Epithelial cell of proximal tubule (primary cell): ENCODE measurements around the gene MMP20. TPM values are rescaled to one million over a fixed set of nuclear protein-coding genes. Genes with fewer than 3 reads are reported as not detected.
A peak's percentile ranks its signal among the peaks of the same experiment; 100 is the strongest.

Experiments used
- DNase-seq: peaks from one replicate; pipeline ENCODE4 v3.0.0-alpha.2; 2011; ENCODE audit warnings: low read depth
- H3K4me3 ChIP-seq: 2 replicates; pipeline ENCODE4 v1.5.1; 2011; ENCODE audit warnings: low read depth, mild to moderate bottlenecking, low read length
- total RNA-seq: library from RNA; depleted of rRNA; stranded (reverse); fragments of >200 nt; gene quantifications from 2 replicates; pipeline ENCODE4 v1.2.3, GENCODE V29; 2015
- TF ChIP-seq, protein P1 (sequence below): conservative IDR thresholded peaks from 2 replicates; pipeline ENCODE4 v1.5.1; 2012; ENCODE audit warnings: low read depth, mild to moderate bottlenecking, low read length

MMP20 gene, protein sequence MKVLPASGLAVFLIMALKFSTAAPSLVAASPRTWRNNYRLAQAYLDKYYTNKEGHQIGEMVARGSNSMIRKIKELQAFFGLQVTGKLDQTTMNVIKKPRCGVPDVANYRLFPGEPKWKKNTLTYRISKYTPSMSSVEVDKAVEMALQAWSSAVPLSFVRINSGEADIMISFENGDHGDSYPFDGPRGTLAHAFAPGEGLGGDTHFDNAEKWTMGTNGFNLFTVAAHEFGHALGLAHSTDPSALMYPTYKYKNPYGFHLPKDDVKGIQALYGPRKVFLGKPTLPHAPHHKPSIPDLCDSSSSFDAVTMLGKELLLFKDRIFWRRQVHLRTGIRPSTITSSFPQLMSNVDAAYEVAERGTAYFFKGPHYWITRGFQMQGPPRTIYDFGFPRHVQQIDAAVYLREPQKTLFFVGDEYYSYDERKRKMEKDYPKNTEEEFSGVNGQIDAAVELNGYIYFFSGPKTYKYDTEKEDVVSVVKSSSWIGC
- not detected in 2 replicates for total RNA-seq

DNA sequence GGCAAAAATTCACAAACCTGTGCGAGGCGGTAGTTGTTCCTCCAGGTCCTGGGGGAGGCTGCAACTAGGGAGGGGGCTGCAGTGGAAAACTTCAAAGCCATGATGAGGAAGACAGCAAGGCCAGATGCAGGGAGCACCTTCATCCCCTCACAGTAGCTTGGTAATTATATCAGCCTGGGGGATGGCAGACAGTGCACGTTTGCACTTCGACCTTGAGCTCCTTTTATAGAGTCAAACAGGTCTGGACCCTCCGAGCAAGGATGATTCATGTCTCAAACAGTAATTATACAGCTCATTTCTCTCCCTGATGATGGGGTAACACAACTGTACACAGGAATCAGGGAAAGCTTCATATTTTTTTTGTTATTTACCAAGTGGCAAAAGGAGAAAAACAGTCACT is at the start of gene MMP20:
TSS of gene MMP20 (minus strand) at position 156 of the 400 bp plus-strand sequence. CDS start at position 143, 13 bp downstream.
- DNase-seq = no peak
- TF ChIP-seq, protein P1, sequence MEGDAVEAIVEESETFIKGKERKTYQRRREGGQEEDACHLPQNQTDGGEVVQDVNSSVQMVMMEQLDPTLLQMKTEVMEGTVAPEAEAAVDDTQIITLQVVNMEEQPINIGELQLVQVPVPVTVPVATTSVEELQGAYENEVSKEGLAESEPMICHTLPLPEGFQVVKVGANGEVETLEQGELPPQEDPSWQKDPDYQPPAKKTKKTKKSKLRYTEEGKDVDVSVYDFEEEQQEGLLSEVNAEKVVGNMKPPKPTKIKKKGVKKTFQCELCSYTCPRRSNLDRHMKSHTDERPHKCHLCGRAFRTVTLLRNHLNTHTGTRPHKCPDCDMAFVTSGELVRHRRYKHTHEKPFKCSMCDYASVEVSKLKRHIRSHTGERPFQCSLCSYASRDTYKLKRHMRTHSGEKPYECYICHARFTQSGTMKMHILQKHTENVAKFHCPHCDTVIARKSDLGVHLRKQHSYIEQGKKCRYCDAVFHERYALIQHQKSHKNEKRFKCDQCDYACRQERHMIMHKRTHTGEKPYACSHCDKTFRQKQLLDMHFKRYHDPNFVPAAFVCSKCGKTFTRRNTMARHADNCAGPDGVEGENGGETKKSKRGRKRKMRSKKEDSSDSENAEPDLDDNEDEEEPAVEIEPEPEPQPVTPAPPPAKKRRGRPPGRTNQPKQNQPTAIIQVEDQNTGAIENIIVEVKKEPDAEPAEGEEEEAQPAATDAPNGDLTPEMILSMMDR = no peak
- no peak within 1 kb of the TSS for H3K4me3 ChIP-seq

DNA sequence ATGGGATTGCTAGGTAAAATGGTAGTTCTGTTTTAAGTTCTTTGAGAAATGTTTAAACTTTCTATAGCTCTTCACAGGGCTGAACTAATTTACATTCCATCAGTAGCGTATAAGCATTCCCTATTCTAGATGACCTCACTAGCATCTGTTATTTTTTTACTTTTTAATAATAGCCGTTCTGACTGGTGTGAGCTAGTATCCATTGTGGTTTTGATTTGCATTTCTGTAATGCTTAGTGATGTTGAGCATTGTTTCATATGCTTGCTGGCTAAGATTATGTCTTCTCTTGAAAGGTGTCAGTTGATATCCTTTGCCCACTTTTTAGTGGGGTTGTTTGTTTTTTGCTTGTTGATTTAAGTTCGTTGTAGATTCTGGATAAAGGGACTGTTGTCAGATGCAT is 44.5 kb upstream of the MMP20 start:
- H3K4me3 ChIP-seq = no peak overlapping the region
- no peak for DNase-seq
- TF ChIP-seq, protein P1 = no peak

DNA sequence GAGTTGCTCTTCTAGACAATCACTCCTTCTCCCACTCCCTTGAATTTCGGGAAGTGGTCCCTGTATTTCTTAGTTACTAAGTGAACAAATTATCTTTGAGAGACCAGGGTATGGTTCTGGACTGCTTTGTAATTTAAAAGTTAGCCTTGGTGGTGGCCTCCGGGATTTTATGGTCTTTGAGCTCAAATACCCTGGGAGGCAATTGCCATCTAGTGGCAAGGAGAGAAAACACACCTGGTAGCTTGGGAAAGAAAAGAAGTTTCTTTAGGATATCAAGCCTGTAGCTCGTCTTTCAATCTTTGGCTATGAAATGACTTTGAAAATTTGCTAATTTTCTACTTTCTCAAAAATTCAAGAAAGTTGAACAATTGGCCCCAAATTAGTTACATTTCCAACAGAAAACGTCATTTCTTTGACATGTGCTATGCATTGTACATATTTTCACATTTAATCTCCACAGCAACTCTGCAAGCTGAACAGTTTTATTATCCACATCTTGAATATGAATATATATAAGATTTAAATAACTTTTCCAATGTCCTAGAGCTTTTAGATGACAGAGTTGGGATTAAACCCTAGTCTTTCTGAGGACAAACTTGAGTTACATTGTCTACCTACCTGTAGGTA is 41.3 kb upstream of the MMP20 start:
- TF ChIP-seq, protein P1 = peak; percentile 95
- DNase-seq = peak; percentile 2
- no peak overlapping the region for H3K4me3 ChIP-seq

DNA sequence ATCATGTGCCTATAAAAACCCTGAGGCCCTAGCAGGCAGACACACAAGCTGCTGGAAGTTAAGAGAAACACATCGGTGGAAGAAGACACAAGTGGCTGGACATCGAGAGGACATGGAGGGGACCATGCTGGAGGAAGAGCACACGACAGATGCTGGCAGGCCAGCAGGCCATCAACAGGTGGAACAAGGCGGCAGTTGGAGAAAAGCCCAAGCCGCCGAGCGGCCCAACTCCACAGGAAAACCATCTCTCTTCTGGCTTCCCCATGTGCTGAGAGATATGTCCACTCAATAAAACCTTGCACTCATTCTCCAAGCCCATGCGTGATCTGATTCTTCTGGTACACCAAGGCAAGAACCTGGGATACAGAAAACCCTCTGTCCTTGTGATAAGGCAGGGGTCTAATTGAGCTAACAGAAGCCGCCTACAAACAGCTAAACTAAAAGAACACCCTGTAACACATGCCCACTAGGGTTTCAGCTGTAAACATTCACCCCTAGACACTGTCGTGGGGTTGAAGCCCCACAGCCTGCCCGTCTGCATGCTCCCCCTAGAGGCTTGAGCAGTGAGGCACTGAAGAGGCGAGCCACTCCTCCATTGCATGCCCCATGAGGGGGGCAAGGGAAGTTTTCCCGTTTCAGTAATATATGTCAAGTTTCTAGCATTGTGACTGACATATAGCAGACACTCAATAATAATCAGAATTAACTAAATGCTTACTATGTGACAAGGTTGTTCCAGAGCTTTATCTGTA is 39.0 kb upstream of the MMP20 start:
- TF ChIP-seq, protein P1 = peak; percentile 52
- H3K4me3 ChIP-seq = no peak overlapping the region
- DNase-seq = no peak

DNA sequence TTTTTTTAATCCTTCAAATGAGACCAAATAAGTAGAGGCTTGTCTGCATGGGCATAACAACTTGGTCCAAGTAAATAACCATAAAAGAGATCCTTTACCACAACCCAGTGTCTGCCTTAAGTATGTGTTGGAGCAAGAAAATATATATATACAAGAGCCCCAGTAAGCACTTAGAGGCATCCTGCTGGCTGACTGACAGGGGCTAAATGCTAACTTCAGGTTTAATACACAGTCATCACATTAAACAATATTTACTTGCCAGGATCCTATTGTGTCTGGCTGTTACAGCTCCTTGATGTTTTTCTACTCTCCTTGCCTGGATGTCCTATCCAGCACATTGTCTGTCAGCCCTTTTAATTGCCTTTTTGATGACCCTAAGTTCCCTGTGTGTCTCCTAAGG is 37.5 kb upstream of the MMP20 start:
- H3K4me3 ChIP-seq = no peak overlapping the region
- no peak for DNase-seq
- TF ChIP-seq, protein P1 = no peak

DNA sequence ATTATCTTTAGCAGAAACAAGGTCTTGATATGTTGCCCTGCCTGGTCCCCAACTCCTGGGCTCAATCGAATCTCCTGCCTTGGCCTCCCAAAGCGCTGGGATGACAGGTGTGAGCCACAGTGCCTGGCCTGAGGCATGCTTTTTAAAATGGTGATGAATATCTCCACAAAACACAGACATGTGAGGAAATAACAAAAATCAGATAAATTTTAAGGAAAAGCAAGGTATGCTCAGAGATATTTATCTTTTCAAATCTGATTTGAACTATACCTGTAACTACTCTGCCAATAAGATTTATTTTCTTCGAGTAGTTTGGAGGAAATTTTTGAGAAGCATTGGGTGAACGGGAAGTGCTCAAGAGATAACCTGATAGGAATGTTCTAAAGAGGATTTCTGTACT is 35.9 kb upstream of the MMP20 start:
- H3K4me3 ChIP-seq = no peak overlapping the region
- TF ChIP-seq, protein P1 = no peak

More for the DNA sequence above, 35.9 kb upstream of the MMP20 start:
- no peak for DNase-seq
